HG02763 (cell line): ENCODE measurements around the gene PDE1C.

Experiments used
- ATAC-seq: cut with Tn5 transposase; IDR thresholded peaks from one replicate; pipeline ENCODE4 v1.9.1; 2021; ENCODE audit warnings: mild to moderate bottlenecking, moderate library complexity; ENCODE audit not compliant: unreplicated experiment

The PDE1C gene

GRCh38 chr7:31906479-31907171 is 163.6 kb downstream of the PDE1C start:
- no peak for ATAC-seq

- ATAC-seq, result no peak
Observed at GRCh38 chr7:31903962-31904361, 166.2 kb downstream of the PDE1C start.

- ATAC-seq, result no peak
Observed at GRCh38 chr7:31899356-31899927, 170.8 kb downstream of the PDE1C start.

- ATAC-seq, result no peak
Observed at GRCh38 chr7:31896925-31897324, 173.3 kb downstream of the PDE1C start.

- ATAC-seq, result no peak
Observed at GRCh38 chr7:31894308-31894707, 175.9 kb downstream of the PDE1C start.

- ATAC-seq, result no peak
Observed at GRCh38 chr7:31893365-31893764, 176.8 kb downstream of the PDE1C start.

GRCh38 chr7:31892099-31892829 is 177.9 kb downstream of the PDE1C start:
- peak; percentile 89 for ATAC-seq

GRCh38 chr7:31890766-31891165 is 179.4 kb downstream of the PDE1C start:
- ATAC-seq, result no peak

GRCh38 chr7:31890198-31890597 is 180.0 kb downstream of the PDE1C start:
- ATAC-seq, result no peak

- ATAC-seq, result no peak
Observed at GRCh38 chr7:31887006-31887405, 183.2 kb downstream of the PDE1C start.

- no peak for ATAC-seq
Observed at GRCh38 chr7:31885171-31885570, 185.0 kb downstream of the PDE1C start.

- peak; percentile 87 for ATAC-seq
Observed at GRCh38 chr7:31883761-31884164, 186.4 kb downstream of the PDE1C start.

GRCh38 chr7:31882187-31882586 is 188.0 kb downstream of the PDE1C start:
- no peak for ATAC-seq

- no peak for ATAC-seq
Observed at GRCh38 chr7:31878875-31879274, 191.3 kb downstream of the PDE1C start.

GRCh38 chr7:31875424-31875823 is 194.8 kb downstream of the PDE1C start:
- no peak for ATAC-seq

GRCh38 chr7:31874631-31875386 is 195.4 kb downstream of the PDE1C start:
- ATAC-seq, result no peak

GRCh38 chr7:31873816-31874597 is 196.2 kb downstream of the PDE1C start:
- ATAC-seq, result peak; percentile 75

- ATAC-seq, result no peak
Observed at GRCh38 chr7:31872545-31873370, 197.4 kb downstream of the PDE1C start.

- ATAC-seq, result no peak
Observed at GRCh38 chr7:31864646-31865045, 205.6 kb downstream of the PDE1C start.

GRCh38 chr7:31860925-31861324 is 209.3 kb downstream of the PDE1C start:
- no peak for ATAC-seq
